HepG2 (cell line): Measurements from ENCODE around the gene TCTA. TPM values are rescaled to one million over a fixed set of nuclear protein-coding genes. Genes with fewer than 3 reads are reported as not detected.

ENCODE experiments used
- AHDC1 ChIP-seq: sonication (generic); formaldehyde crosslinking; IDR thresholded peaks from 2 replicates; pipeline ENCODE4 v1.5.1; 2020; ENCODE audit warnings: mild to moderate bottlenecking, missing genetic modification reagents, borderline replicate concordance
- ATF1 ChIP-seq: IDR thresholded peaks from 2 replicates; pipeline ENCODE4 v1.6.1; 2016; ENCODE audit warnings: mild to moderate bottlenecking, control low read depth
- KLF6 ChIP-seq: IDR thresholded peaks from 2 replicates; pipeline ENCODE4 v1.8.0; 2016; ENCODE audit warnings: missing biosample characterization, missing genetic modification reagents
- LBX2 ChIP-seq: sonication (generic); formaldehyde crosslinking; IDR thresholded peaks from 2 replicates; pipeline ENCODE4 v1.5.0; 2020; ENCODE audit warnings: missing genetic modification reagents, mild to moderate bottlenecking, borderline replicate concordance
- LCORL ChIP-seq, 2 experiments: fragments of 450-650 bp in 1 of 2; sonication (generic) in 1 of 2; formaldehyde crosslinking in 1 of 2; IDR thresholded peaks; 2 replicates each; pipeline versions ENCODE4 v1.5.0 to v1.6.1; 2017 to 2020; ENCODE audit warnings: antibody characterized with exemption in 1 of 2, missing genetic modification reagents in 1 of 2
- NAIF1 ChIP-seq: sonication (generic); formaldehyde crosslinking; IDR thresholded peaks from 2 replicates; pipeline ENCODE4 v1.5.0; 2020; ENCODE audit warnings: mild to moderate bottlenecking, missing genetic modification reagents, borderline replicate concordance
- NFYB ChIP-seq: sonication (generic); formaldehyde crosslinking; IDR thresholded peaks from 2 replicates; pipeline ENCODE4 v1.4.0; 2020; ENCODE audit warnings: missing genetic modification reagents
- RAD51 ChIP-seq: fragments of 450-650 bp; IDR thresholded peaks from 2 replicates; pipeline ENCODE4 v1.6.1; 2016; ENCODE audit warnings: borderline replicate concordance
- TBX3 ChIP-seq: fragments of 450-650 bp; IDR thresholded peaks from 2 replicates; pipeline ENCODE4 v1.6.1; 2017; ENCODE audit warnings: antibody characterized with exemption, mild to moderate bottlenecking, inconsistent platforms, borderline replicate concordance
- ZBTB42 ChIP-seq: sonication (generic); formaldehyde crosslinking; IDR thresholded peaks from 2 replicates; pipeline ENCODE4 v1.5.0; 2020; ENCODE audit warnings: mild to moderate bottlenecking, missing genetic modification reagents
- ZFP36 ChIP-seq: fragments of 150-350 bp; IDR thresholded peaks from 2 replicates; pipeline ENCODE4 v1.6.1; 2018; ENCODE audit warnings: borderline replicate concordance, low read length, low read depth; ENCODE audit not compliant: partially characterized antibody
- ZFYVE20 ChIP-seq: sonication (generic); formaldehyde crosslinking; IDR thresholded peaks from 2 replicates; pipeline ENCODE4 v1.8.0; 2023; ENCODE audit warnings: low read depth, mild to moderate bottlenecking, moderate library complexity, missing genetic modification reagents, borderline replicate concordance
- ZKSCAN8 ChIP-seq: IDR thresholded peaks from 2 replicates; pipeline ENCODE4 v1.6.1; 2016; ENCODE audit warnings: borderline replicate concordance, missing genetic modification reagents, missing compliant biosample characterization
- ZNF235 ChIP-seq: sonication (generic); formaldehyde crosslinking; IDR thresholded peaks from 2 replicates; pipeline ENCODE4 v1.8.1; 2023; ENCODE audit warnings: mild to moderate bottlenecking, missing genetic modification reagents, borderline replicate concordance
- ZNF557 ChIP-seq: sonication (generic); formaldehyde crosslinking; IDR thresholded peaks from 2 replicates; pipeline ENCODE4 v1.4.0; 2020; ENCODE audit warnings: missing genetic modification reagents
- ZNF672 ChIP-seq: sonication (generic); formaldehyde crosslinking; IDR thresholded peaks from 2 replicates; pipeline ENCODE4 v1.8.1; 2022; ENCODE audit warnings: missing genetic modification reagents
- ZNF776 ChIP-seq: sonication (generic); formaldehyde crosslinking; IDR thresholded peaks from 2 replicates; pipeline ENCODE4 v1.4.0; 2020; ENCODE audit warnings: mild to moderate bottlenecking, missing genetic modification reagents
- ZNF792 ChIP-seq: IDR thresholded peaks from 2 replicates; pipeline ENCODE4 v1.6.1; 2016
- polyA plus RNA-seq, 8 experiments: library from polyadenylated mRNA; depleted of rRNA in 3 of 8; stranded (reverse) in 7 of 8; unstranded in 1 of 8; fragments of >200 nt; fragmentation: Illumina TruSeq in 4 of 8; extraction: Trizol in 4 of 8; gene quantifications; 2 replicates each; pipeline versions ENCODE4 v1.2.1 to v1.2.3, GENCODE V29; 2011 to 2016; ENCODE audit warnings: low read depth in 4 of 8, missing spikeins in 1 of 8, mixed read lengths in 1 of 8; ENCODE audit not compliant: insufficient read depth in 1 of 8
- total RNA-seq, 5 experiments: library from RNA; depleted of rRNA; stranded (reverse); fragments of >200 nt; fragmentation: Illumina TruSeq; extraction: Trizol; gene quantifications; 2 replicates each; pipeline ENCODE4 v1.2.3, GENCODE V29; 2016; ENCODE audit warnings: low read depth in 1 of 5
- TF ChIP-seq, protein P1 (sequence below): sonication (generic); formaldehyde crosslinking; IDR thresholded peaks from 2 replicates; pipeline ENCODE4 v1.8.0; 2023; ENCODE audit warnings: mild to moderate bottlenecking, missing genetic modification reagents
- TF ChIP-seq, protein P2 (sequence below): sonication (generic); formaldehyde crosslinking; IDR thresholded peaks from 2 replicates; pipeline ENCODE4 v1.8.0; 2022; ENCODE audit warnings: missing genetic modification reagents, mild to moderate bottlenecking, borderline replicate concordance

The TCTA gene
- total and polyA plus RNA-seq, 2 of the 13 experiments (the other 11 are each of a cell fraction or from before 2014, with no cell fraction given), result 8.3 to 13.2 TPM

DNA sequence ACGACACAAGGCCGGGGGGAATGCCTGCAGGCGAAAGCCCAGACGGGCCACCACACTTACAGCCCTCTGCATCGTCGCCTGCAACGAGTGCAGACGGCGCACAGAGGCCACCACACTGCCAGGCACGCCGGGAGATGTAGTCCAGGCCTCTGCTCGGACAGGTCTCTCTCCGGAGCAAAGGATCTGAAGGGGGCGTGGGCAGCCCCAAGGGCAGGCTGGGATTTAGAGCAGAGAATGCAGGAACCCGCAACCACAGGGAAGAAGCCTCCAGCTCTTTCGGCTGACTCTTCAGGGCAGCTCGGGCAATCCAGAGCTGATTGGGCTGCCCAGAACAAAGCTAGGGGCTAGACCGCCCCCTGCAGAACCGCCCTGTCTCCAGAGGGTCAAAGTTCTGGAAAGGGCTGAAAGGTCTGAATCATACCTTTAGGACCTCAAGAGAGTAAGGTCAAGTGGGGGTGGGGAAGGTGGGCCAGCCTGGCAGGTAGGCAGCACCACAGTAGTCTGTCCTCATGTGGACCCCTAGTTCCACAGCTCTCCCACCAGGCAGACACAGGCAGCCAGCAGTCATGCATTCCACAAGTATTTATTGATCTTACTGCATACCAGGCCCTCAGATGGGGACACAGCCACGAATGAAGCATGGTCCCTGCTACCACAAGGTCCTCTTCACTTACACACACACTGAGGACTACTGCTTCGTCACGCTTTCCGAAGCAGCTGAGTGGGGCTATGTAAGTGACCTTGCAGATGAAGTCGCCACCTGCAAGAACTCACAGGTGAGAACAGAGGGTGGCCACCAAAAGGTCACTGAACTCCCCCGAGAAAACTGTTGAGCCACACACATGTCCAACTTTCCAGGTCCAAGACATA is 10.4 kb downstream of the TCTA start, which contains the start of gene AMT (continued):
- TF ChIP-seq AHDC1 (CRISPR knock-in tag) (no peak; the same call in 1 of the 2 replicates), NFYB (CRISPR knock-in tag) (no peak), ZFP36 (no peak), RAD51 (no peak), ZBTB42 (0 out of 2 replicates have a peak, but pooled peaks have one; percentile 27), ZNF776 (CRISPR knock-in tag) (no peak), ZNF235 (CRISPR knock-in tag) (no peak), ATF1 (CRISPR knock-in tag) (peak; percentile 90), ZKSCAN8 (CRISPR knock-in tag) (no peak), ZNF557 (CRISPR knock-in tag) (no peak), LCORL (IDR thresholded peaks at IDR 0.05) (no peak), LCORL (CRISPR knock-in tag; IDR thresholded peaks at IDR 0.05) (peak; percentile 80), KLF6 (CRISPR knock-in tag) (no peak), ZNF672 (CRISPR knock-in tag) (0 out of 2 replicates have a peak, but pooled peaks have one; percentile 86), NAIF1 (no peak), ZFYVE20 (CRISPR knock-in tag) (no peak), LBX2 (CRISPR knock-in tag) (no peak), TBX3 (no peak), ZNF792 (no peak)
- TF ChIP-seq, protein P1, sequence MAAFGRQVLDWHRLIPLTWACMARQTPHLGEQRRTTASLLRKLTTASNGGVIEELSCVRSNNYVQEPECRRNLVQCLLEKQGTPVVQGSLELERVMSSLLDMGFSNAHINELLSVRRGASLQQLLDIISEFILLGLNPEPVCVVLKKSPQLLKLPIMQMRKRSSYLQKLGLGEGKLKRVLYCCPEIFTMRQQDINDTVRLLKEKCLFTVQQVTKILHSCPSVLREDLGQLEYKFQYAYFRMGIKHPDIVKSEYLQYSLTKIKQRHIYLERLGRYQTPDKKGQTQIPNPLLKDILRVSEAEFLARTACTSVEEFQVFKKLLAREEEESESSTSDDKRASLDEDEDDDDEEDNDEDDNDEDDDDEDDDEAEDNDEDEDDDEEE (CRISPR knock-in tag), result peak; percentile 64; the same call in 1 of the 2 replicates
- TF ChIP-seq, protein P2, sequence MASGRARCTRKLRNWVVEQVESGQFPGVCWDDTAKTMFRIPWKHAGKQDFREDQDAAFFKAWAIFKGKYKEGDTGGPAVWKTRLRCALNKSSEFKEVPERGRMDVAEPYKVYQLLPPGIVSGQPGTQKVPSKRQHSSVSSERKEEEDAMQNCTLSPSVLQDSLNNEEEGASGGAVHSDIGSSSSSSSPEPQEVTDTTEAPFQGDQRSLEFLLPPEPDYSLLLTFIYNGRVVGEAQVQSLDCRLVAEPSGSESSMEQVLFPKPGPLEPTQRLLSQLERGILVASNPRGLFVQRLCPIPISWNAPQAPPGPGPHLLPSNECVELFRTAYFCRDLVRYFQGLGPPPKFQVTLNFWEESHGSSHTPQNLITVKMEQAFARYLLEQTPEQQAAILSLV (CRISPR knock-in tag), result 0 out of 2 replicates have a peak, but pooled peaks have one; percentile 37
